Testis (tissue), 3 donors: ENCODE measurements around the gene ASB4. TPM values are rescaled to one million over a fixed set of nuclear protein-coding genes. Genes with fewer than 3 reads are reported as not detected.

Experiments
- DNase-seq: peaks from one replicate; pipeline ENCODE4 v3.0.0-alpha.2; 2019
- H3K27ac ChIP-seq, 2 donors: fragments of 200-600 bp; sonication (generic); one replicate each; pipeline ENCODE4 v1.5.1; 2019
- H3K27me3 ChIP-seq: fragments of 200-600 bp; sonication (generic); one replicate; pipeline ENCODE4 v1.5.1; 2019
- H3K36me3 ChIP-seq: fragments of 200-600 bp; sonication (generic); one replicate; pipeline ENCODE4 v1.5.1; 2017; ENCODE audit warnings: low read depth; ENCODE audit errors: missing control alignments
- H3K4me1 ChIP-seq: fragments of 200-600 bp; sonication (generic); one replicate; pipeline ENCODE4 v1.5.1; 2019
- H3K4me3 ChIP-seq, 2 donors: fragments of 200-600 bp; sonication (generic); one replicate each; pipeline ENCODE4 v1.5.1; 2017 to 2019
- H3K9me3 ChIP-seq: fragments of 200-600 bp; sonication (generic); one replicate; pipeline ENCODE4 v1.5.1; 2017
- CTCF ChIP-seq, 3 experiments: fragments of 450-650 bp in 2 of 3; fragments of 200-600 bp in 1 of 3; sonication (generic) in 1 of 3; IDR thresholded peaks; one replicate each; pipeline ENCODE4 v1.5.1; 2016 to 2019; ENCODE audit warnings: antibody characterized with exemption in 3 of 3, mild to moderate bottlenecking in 2 of 3, moderate library complexity in 1 of 3
- POLR2A ChIP-seq: fragments of 450-650 bp; IDR thresholded peaks from one replicate; pipeline ENCODE4 v1.6.1; 2017; ENCODE audit warnings: antibody characterized with exemption, mild to moderate bottlenecking, moderate library complexity
- WGBS, 2 donors: methylation state at CpG; one replicate each; pipeline ENCODE4 v1.1.5; 2018; 5-methylcytosine and 5-hydroxymethylcytosine counted together
- intact Hi-C: fragments of 100-400 bp; cut with DNase I; formaldehyde crosslinking; loops from one replicate; pipeline ENCODE4 v1.15.1; 2023; ENCODE audit warnings: low total_unique reads
- polyA plus RNA-seq: library from polyadenylated mRNA; stranded (reverse); fragments of 350-450 nt; fragmentation: Illumina TruSeq; extraction: RNeasy Lipid Tissue Mini Kit (QIAGEN cat#74804); gene quantifications from one replicate; pipeline ENCODE4 v1.2.3, GENCODE V29; 2014; ENCODE audit warnings: low read depth, low replicate concordance; ENCODE audit not compliant: insufficient read depth
- total RNA-seq, 2 donors: library from RNA; depleted of rRNA; stranded (reverse); fragments of >200 nt; gene quantifications; one replicate each; pipeline ENCODE4 v1.2.3, GENCODE V29; 2016

Gene ASB4
- total and polyA plus RNA-seq, 3 donors from 2014 or later: 0.12 to 1.9 (median 1.0) TPM

GRCh38 chr7:95589766-95590165, 104.0 kb downstream of the ASB4 start:
- H3K4me3 ChIP-seq: no peak overlapping the region
- intact Hi-C loops: no loop called here
- no peaks in the 10 kb centered on the region for H3K4me1 ChIP-seq
- WGBS, 2 donors: 92 to 100% methylated on average over 1 of the region's 1 CpG
- no peaks in the 10 kb centered on the region for H3K36me3 ChIP-seq
- no peaks in the 10 kb centered on the region for H3K9me3 ChIP-seq
- no peak for DNase-seq
- TF ChIP-seq CTCF (IDR thresholded peaks at IDR 0.05) (no peak), POLR2A (no peak)
- H3K27me3 ChIP-seq: no peaks in the 10 kb centered on the region
- H3K27ac ChIP-seq: peak overlapping the region in 1 of 2 donors; percentile 56

Other genes with a start within 250 kb of the ASB4 start
- gene PON1, start 161.4 kb upstream of the ASB4 start, total RNA-seq: 1 to 10 TPM in 1 of 2 donors, under 1 TPM in 1; 0.12 to 1.2 TPM
- gene PON1, start 161.4 kb upstream of the ASB4 start, polyA plus RNA-seq: 0.61 TPM
- 10 to 100 TPM; 20.9 to 27.2 TPM for gene PON3, start 89.6 kb upstream of the ASB4 start, total RNA-seq
- 53.7 TPM for gene PON3, start 89.6 kb upstream of the ASB4 start, polyA plus RNA-seq
- gene PON2, start 50.9 kb upstream of the ASB4 start, total RNA-seq: 100 to 1,000 TPM; 108 to 138 TPM
- gene PON2, start 50.9 kb upstream of the ASB4 start, polyA plus RNA-seq: 53.4 TPM
- 10 to 100 TPM; 29.6 to 32.8 TPM for gene PDK4, start 110.6 kb downstream of the ASB4 start, total RNA-seq
- 24.9 TPM for gene PDK4, start 110.6 kb downstream of the ASB4 start, polyA plus RNA-seq